CD4-positive, alpha-beta T cell treated with Interleukin-17A for 1 hour (primary cell): Measurements from ENCODE around the gene MMD.
A peak's percentile ranks its signal among the peaks of the same experiment; 100 is the strongest.
"Not testable (repeated sequence)": the region's sequence is repeated elsewhere in the genome, so short reads cannot be mapped to it uniquely, and the experiment has no call there.

Experiments used
- DNase-seq: peaks from one replicate; pipeline ENCODE4 v3.0.0-alpha.2; 2020

Gene MMD

GRCh38 chr17:55390364-55390977, 31.2 kb downstream of the MMD start:
- DNase-seq, result no peak

GRCh38 chr17:55389715-55390114, 31.9 kb downstream of the MMD start:
- not testable (repeated sequence) for DNase-seq

- no peak for DNase-seq
These were observed 32.8 kb downstream of the MMD start for GRCh38 chr17:55388842-55389241.

- no peak for DNase-seq
These were observed 34.8 kb downstream of the MMD start for GRCh38 chr17:55386796-55387332.

- DNase-seq, result no peak
These were observed 36.9 kb downstream of the MMD start for GRCh38 chr17:55384643-55385232.

GRCh38 chr17:55383771-55384642, 37.6 kb downstream of the MMD start:
- no peak for DNase-seq

GRCh38 chr17:55381017-55381770, 40.4 kb downstream of the MMD start:
- DNase-seq, result no peak

- no peak for DNase-seq
These were observed 43.9 kb downstream of the MMD start for GRCh38 chr17:55377671-55378275.

- no peak for DNase-seq
These were observed 52.9 kb downstream of the MMD start for GRCh38 chr17:55368706-55369105.

- DNase-seq, result no peak
These were observed 55.6 kb downstream of the MMD start for GRCh38 chr17:55366020-55366481.

GRCh38 chr17:55363033-55363432, 58.6 kb downstream of the MMD start:
- DNase-seq, result no peak

GRCh38 chr17:55360971-55361370, 60.7 kb downstream of the MMD start:
- DNase-seq, result no peak

- DNase-seq, result peak; percentile 73
These were observed 65.0 kb downstream of the MMD start for GRCh38 chr17:55356434-55357328.

- no peak for DNase-seq
These were observed 66.7 kb downstream of the MMD start for GRCh38 chr17:55354941-55355340.

- no peak for DNase-seq
These were observed 67.6 kb downstream of the MMD start for GRCh38 chr17:55354010-55354409.

GRCh38 chr17:55351226-55351625, 70.4 kb downstream of the MMD start:
- no peak for DNase-seq

- no peak for DNase-seq
These were observed 70.8 kb downstream of the MMD start for GRCh38 chr17:55350825-55351205.

GRCh38 chr17:55348749-55349354, 72.8 kb downstream of the MMD start:
- DNase-seq, result peak; percentile 62

- no peak for DNase-seq
These were observed 74.3 kb downstream of the MMD start for GRCh38 chr17:55347341-55347740.

- no peak for DNase-seq
These were observed 75.0 kb downstream of the MMD start for GRCh38 chr17:55346658-55347057.

- no peak for DNase-seq
These were observed 76.5 kb downstream of the MMD start for GRCh38 chr17:55345132-55345531.
